IPS-18c (cell line): ENCODE measurements around the gene PRODH2.
A peak's percentile ranks its signal among the peaks of the same experiment; 100 is the strongest.
"Not testable (repeated sequence)": the region's sequence is repeated elsewhere in the genome, so short reads cannot be mapped to it uniquely, and the experiment has no call there.

Experiments used
- H3K4me3 ChIP-seq: 2 replicates; pipeline ENCODE4 v1.7.0; 2013; ENCODE audit warnings: low read depth, mild to moderate bottlenecking, low read length, moderate library complexity; ENCODE audit not compliant: insufficient read depth
- H3K9me3 ChIP-seq: one replicate; pipeline ENCODE4 v1.6.1; 2013; ENCODE audit warnings: mild to moderate bottlenecking, low read length, moderate library complexity; ENCODE audit not compliant: control insufficient read depth, insufficient read depth

Gene PRODH2

DNA sequence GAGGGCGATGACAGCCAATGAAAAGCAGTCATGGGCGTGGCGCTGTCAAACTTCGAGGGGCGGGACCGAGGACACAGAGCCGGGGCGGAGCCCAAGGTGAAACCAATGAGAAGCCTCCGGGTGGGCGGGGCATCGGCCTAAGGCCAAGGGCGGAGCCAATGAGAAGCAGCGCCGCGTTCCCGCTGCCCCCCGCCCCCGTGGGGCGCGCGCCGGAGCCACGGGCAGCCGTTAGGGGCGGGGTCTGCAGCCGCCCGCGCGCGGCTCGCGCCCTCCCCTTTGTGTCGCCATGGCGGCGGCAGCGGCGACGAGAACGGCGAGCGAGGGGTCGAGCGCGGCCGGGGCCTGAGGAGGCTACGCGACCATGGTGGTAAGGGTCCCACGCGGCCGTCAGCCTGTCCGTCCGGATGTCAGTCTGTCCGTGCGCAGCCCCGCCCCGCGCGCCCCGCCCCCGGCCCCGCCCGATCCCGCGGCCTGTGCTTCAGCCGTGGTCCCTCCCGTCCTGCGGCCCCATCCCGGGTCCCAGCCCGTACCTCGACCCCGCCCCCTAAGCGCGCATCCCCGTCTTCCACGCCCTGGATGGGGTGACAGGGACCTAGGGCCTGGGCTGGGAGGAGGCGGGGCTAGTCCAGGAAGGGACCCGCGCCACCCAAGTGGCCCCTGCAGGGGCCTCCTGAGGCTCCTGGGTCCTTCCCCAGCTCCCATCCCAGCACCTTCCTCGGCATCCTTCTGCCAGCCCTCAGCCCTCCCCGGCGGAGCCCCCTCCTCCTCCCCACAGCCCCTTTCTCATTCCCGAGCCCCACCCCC lies 37.1 kb downstream of the PRODH2 start, which contains the start of gene ARHGAP33:
ARHGAP33 (plus strand) TSS at position 267 of the 804 bp plus-strand sequence; CDS start at position 362, 95 bp downstream.
- peak within 1 kb of the TSS; percentile 66 for H3K4me3 ChIP-seq
- no peaks in the 10 kb centered on the region for H3K9me3 ChIP-seq

DNA sequence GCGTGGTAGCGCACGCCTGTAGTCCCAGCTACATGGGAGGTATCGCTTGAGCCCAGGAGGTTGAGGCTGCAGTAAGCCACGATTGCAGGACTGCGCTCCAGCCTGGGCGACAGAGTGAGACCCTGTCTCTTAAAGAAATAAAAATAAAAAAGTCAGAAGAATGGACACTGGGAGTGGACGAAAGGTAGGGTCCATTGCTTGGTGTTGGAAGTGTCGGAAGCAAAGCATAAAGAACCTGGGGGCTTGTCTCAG lies 37.7 kb downstream of the PRODH2 start:
- Histone ChIP-seq H3K4me3 (peak overlapping the region; percentile 66; the same call in 1 of the 2 replicates), H3K9me3 (no peaks in the 10 kb centered on the region)

DNA sequence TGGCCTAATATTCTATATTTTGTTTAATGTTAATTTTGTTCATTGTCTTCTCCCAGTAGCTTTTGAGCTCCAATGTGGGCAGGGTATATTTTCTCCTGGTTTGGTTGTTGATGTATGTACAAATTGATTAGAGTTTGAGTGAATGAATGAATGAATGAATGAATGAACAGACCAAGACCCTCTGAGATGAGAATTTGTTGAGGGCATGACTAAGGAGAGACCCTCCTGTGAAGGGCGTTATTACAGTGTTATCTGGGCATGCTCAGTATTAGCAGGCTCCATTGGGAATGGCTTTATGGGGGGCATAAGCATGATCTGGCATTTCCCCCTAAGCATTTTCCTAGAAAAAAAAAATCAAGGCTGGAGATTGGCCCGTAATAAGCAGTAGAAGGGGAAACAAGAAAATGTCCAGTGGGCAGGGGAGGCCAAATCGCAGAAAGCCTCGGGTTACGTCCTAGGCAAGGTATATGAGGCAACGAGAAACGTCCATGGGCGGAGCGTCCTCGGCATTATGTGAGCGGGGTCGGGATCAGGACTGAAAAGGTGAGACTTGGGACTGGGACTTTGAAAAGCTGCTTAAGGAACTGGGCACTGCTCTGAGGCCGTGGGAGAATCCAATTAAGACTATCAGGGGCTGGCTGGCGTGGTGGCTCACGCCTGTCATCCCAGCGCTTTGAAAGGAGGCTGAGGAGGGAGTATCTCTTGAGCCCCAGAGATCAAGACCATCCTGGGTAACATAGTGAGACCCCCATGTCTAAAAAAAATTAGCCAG lies 38.2 kb downstream of the PRODH2 start:
- H3K9me3 ChIP-seq, result no peaks in the 10 kb centered on the region
- H3K4me3 ChIP-seq, result no peak overlapping the region; the same call in 1 of the 2 replicates

DNA sequence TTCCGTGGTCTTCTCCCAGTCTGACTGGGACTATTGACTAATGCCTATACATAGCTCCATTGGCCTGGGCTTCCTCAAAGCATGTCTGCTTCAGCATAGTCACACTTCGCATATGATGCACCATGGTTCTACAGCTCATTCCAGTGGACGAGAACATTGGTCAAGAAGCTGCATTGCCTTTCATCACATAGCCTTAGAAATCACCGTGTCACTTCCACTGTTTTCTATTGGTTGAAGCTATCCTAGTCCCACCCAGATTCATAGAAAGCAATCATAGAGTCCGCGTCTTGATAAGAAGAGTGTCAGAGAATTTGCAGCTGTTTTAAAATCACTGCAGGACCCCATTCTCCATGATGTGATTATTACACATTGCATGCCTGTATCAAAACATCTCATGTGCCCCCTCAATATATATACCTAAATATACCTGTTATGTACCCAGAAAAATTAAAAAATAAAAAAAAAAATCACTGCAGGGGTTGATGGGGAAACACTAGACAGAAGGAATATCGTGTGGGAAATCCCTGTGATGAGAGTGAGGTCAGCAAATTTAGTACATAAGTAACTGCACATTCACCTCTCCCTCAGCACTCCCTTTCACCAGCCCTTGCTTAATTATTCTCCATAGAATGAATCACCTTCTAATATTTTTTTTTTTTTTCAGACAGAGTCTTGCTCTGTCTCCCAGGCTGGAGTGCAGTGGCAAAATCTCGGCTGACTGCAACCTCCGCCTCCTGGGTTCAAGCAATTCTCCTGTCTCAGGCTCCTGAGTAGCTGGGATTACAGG lies 39.4 kb downstream of the PRODH2 start:
- H3K9me3 ChIP-seq, result no peaks in the 10 kb centered on the region
- H3K4me3 ChIP-seq, result no peak overlapping the region

DNA sequence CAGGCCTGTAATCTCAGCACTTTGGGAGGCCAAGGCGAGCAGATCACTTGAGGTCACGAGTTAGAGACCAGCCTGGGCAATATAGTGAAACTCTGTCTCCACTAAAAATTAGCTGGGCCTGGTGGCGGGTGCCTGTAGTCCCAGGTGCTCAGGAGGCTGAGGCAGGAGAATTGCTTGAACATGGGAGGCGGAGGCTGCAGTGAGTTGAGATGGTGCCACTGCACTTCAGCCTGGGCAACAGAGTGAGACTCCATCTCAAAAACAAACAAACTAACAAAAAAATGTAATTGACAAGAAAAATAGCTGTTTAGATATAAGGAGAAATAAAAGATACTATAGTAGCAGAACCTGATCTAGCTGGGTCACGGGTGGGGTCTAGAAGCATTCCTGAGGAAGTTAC lies 40.3 kb downstream of the PRODH2 start:
- H3K9me3 ChIP-seq, H3K4me3 ChIP-seq: not testable (repeated sequence)

DNA sequence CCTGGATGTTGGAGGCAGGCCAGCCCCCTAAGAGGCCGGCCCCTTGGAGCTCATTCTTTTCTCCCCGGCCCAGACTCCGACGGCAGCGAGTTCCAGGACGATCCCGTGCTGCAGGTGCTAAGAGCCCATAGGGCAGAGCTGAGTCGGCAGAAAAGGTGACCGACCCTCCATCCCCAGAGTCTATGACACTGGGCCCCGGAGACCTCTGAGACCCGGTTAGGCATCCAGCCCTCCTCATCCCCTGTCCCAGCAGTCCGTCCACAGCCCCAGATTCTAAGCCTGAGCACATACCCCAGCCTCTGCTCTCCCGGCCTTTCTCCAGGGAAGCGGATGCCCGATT lies 44.6 kb downstream of the PRODH2 start:
- H3K9me3 ChIP-seq, result no peaks in the 10 kb centered on the region
- H3K4me3 ChIP-seq, result no peak overlapping the region

DNA sequence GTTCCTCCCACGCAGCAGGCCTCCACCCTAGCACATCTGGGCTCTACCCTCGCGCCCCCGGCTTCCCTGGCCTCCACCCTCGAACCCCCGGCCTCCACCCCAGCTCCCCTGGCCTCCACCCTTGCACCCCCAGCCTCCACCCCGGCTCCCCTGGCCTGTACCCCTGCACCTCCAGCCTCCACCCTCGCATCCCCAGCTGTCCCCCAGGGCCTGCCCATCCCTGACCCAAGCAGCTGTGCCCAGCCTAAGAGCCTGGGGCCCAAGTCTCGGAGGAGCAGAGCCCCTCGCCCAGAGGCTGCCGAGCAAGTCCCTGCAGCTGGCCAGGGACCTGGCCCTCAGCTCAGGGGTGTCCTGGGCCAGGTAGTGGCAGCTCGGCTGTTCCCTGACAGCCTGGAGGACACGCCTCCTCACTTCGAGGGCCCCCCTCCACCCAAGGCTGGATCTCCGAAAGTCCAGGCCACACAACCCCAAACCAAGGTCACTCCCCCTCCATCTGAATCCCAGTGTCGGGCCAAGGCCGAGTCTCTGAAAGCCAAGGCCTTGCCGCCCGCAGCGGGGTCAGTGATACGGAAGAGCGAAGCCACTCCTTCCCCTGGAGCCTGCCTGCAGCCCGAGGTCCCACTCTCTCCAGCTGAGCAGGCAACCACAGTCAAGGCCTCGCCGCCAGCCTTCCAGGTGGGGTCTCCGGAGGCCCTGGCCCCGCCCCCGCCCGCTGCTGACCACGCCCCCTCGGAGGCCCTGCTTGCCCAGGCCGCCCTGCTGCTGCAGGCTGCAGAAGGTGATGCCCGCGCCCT lies 45.2 kb downstream of the PRODH2 start:
- no peaks in the 10 kb centered on the region for H3K9me3 ChIP-seq
- H3K4me3 ChIP-seq, result no peak overlapping the region; the same call in 1 of the 2 replicates

DNA sequence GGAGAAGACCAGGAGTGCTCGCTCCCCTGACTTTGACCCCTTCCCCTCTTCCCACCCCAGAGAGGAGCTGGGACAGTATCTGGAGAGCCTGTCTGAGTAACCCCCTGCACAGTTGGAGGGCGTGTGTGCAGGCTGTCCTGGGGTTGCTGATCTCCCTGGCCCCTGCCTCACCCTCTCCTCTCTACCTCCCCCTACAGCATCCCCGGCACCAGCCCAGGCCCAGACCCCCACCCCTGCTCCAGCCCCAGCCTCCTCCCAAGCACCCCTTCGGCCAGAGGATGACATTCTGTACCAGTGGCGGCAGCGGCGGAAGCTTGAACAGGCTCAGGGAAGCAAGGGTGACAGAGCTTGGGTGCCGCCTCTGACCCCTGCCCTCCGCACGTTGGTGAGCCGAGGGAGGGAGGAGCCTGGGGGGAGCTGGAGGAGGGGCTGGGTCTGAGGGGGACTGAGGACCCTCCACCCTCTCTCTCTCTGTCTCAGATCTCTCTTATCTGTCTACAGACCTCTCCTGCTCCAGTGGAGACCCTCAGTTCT lies 46.0 kb downstream of the PRODH2 start:
- no peak overlapping the region for H3K4me3 ChIP-seq

DNA sequence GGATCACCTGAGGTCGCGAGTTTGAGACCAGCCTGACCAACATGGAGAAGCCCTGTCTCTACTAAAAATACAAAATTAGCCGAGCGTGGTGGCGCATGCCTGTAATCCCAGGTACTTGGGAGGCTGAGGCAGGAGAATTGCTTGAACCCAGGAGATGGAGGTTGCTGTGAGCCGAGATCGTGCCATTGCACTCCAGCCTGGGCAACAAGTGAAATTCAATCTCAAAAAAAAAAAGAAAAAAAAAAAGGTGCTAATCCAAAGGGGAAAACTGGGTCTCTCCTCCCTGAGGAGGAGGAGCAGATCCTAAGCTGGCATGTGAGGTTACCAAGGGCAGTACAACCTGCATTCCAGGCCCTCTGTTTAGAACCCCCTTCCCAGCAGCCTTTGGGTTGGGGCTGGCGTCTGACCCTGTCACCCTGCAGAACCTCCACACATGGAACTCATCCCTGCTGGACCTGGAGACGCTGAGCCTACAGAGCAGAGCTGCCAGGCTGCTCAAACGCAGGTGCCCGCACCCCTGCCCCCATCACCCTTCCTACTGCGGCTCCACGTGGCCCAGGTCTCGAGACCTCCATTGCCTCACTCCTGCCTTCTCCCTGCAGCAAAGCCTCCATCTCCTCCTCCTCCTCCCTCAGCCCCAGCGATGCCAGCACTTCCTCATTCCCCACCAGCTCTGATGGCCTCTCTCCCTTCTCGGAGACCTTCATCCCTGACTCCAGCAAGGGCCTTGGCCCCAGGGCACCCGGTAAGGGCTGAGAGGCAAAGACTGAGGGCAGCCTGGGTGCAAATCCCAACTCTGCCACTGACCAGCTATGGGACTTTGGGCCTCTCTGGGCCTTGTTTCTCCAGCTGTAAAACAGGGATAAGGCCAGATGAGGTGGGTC lies 48.0 kb downstream of the PRODH2 start:
- Histone ChIP-seq H3K9me3 (no peaks in the 10 kb centered on the region), H3K4me3 (no peak overlapping the region)

More for the DNA sequence above, 46.0 kb downstream of the PRODH2 start:
- H3K9me3 ChIP-seq, result no peaks in the 10 kb centered on the region

DNA sequence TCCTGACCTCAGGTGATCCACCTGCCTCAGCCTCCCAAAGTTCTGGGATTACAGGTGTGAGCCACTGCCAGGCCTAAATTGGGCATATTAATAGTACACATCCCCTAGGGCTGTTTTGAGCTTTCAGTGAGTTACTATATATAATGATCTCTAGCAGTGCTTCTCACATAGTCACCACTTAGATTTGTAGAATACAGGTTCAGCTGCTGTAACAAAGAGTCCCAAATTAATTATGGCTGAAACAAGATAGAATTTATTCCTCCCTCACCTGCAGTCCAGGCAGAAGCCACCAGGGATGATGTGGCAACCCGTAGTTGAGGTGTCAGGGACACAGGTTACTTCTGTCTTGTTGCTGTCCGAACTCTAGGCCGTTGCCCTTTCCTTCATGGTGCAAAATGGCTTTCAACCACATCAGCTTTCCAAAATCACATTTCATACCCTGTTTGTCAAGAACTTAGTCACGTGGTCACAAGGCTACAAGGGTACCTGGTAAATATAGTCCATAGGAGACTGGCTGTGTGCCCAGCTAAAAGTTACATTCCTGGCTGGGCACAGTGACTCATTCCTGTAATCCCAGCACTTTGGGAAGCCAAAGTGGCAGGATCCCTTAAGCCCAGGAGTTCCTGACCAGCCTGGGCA lies 51.8 kb downstream of the PRODH2 start:
- H3K9me3 ChIP-seq, result no peaks in the 10 kb centered on the region
- H3K4me3 ChIP-seq, result no peak overlapping the region

DNA sequence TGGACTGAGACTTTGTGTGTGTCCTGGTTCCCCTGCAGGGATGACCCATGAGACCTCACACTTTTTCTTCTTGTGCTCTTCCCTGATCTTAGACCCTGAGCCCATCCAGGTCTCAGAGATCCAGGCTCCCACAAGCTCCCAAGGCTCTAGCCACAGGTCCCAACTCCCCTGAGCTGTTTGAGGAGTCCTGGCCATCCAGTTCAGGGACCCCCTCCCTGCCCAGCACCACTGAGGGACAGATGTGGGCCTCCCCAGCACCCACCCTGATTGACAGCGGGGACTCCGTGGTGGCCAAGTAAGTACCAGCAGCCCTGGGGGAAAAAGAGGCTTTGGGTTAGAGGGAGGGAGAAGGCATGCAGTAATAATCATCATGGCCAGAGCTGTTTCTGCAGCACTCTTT lies 52.9 kb downstream of the PRODH2 start:
- H3K9me3 ChIP-seq, result no peaks in the 10 kb centered on the region
- no peak overlapping the region for H3K4me3 ChIP-seq

DNA sequence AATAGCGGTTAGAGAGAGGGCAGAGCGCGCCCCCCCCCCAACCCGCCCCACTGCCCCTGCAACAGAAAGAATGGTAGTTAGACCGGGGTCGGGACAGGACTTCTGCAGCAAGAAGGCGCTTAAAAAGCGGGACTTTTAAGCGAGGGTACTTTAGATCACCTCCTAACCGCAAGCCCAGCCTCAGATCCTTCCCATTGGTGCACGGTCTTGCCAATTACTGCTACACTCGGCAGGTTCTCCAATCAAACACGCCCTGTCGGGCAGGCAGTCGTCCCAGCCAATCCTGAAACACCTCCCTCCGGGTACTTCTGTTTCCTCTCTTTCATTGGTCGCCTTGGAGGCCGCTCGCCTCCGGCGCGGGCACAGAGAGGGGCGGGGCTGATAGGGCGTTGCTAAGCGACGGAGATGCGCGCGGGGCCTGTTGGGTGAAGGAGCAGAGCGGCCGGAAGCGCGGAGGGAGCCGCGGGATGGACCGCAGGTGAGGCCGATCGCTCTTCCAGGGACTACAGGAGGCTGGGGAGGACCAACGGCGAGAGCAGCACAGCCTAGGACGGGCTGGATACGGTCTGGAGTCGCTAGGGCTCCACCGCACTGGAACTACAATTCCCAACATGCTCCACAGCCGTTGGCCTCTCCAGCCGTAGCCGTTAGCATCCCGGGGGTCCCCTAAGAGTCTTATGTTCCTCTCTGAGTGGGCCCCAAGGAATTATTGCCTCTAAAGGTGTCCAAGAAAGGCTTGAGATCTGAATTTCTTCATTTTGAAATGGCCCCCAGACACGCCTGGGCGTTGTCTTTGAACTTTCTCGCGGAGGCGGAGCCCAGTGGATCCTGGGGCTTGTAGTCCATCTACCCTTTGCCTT lies 54.7 kb downstream of the PRODH2 start, which contains the start of gene PROSER3:
PROSER3 (plus strand) TSS at position 428 of the 860 bp plus-strand sequence; CDS start at position 468, 40 bp downstream.
- Histone ChIP-seq H3K9me3 (no peaks in the 10 kb centered on the region), H3K4me3 (peak within 1 kb of the TSS; percentile 100)

DNA sequence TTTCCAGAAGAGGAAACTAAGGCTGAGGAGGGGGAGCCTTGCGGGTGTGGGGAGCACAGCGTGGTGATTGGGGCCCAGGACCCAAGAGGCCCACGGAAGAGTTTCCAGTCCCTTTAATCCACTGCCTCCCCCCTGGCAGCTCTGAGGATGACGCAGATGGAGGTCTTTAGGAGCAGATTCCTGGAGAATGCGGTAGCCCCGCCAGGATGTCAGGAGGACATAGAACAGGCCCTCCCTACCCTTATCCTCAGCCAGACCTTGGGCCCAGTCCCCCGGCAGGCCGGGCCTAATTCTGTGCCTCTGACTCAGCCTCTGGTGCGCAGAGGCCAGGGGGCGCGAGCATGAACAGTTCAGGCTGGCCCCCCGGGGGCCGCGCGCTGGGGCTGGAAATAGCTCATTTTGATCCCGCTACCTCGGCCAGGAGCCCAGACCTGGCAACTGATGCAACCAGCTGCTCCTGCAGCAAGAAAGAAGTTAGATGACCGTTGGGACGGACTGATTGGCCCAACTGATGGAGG lies 55.4 kb downstream of the PRODH2 start:
- no peaks in the 10 kb centered on the region for H3K9me3 ChIP-seq
- H3K4me3 ChIP-seq, result peak overlapping the region; percentile 60

DNA sequence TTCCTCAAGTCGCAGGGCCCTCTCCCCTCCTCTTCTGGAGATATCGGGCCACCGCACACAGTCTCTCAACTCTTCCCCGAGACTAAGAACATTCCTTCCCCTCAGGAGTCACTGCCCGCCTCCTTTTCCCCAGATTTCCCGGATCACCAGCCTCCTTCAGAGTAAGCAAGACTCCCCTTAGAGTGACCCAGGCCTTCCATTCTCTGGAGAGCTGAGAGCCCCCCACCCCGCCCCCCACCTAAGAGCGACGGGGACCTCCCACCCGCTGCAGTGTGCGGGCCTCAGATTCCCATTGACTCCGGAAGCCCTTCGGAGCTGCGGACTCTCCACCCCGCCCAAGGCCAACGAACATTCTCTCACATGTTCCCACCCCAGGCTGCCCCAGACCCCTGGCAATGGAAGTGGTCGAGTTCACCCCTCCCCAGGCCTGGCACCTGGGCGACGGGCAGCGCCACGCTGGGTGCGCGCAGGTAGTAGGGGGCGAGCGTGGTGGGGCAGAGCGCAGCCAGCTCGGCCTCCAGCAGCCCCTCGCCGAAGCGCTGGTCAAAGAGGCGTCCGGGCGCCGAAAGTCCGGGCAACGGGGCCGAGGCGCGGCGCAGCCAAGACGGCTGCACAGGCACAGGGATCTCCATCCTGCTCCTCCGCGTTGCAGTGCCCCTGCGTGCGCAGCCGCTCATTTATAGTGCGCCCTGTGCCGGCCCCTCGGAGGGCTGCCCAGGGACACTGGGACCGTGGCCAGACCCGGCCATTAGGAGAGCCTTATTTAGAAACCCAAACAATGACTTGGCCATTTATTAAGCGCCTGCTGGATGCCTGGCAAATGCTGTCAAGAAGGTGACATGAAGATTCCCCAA lies 56.0 kb downstream of the PRODH2 start, which contains the start of gene HSPB6:
HSPB6 (minus strand) TSS at position 653 of the 854 bp plus-strand sequence; CDS start at position 632, 21 bp downstream.
- Histone ChIP-seq H3K9me3 (no peaks in the 10 kb centered on the region), H3K4me3 (peak within 1 kb of the TSS; percentile 100)
